Measurements from ENCODE around the gene CEL.

The CEL gene

GRCh38 chr9:133107245-133107722 is 45.5 kb downstream of the CEL start:
- peaks cover 19% of the 10 kb centered on the region for H3K36me3 Mint-ChIP-seq (ENCODE audit: low read depth)
- H3K27ac Mint-ChIP-seq, result no peak overlapping the region

GRCh38 chr9:133107961-133108793 is 46.4 kb downstream of the CEL start:
- H3K4me1 Mint-ChIP-seq, result no peaks in the 10 kb centered on the region
- TF ChIP-seq, protein P1, sequence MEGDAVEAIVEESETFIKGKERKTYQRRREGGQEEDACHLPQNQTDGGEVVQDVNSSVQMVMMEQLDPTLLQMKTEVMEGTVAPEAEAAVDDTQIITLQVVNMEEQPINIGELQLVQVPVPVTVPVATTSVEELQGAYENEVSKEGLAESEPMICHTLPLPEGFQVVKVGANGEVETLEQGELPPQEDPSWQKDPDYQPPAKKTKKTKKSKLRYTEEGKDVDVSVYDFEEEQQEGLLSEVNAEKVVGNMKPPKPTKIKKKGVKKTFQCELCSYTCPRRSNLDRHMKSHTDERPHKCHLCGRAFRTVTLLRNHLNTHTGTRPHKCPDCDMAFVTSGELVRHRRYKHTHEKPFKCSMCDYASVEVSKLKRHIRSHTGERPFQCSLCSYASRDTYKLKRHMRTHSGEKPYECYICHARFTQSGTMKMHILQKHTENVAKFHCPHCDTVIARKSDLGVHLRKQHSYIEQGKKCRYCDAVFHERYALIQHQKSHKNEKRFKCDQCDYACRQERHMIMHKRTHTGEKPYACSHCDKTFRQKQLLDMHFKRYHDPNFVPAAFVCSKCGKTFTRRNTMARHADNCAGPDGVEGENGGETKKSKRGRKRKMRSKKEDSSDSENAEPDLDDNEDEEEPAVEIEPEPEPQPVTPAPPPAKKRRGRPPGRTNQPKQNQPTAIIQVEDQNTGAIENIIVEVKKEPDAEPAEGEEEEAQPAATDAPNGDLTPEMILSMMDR (IDR thresholded peaks at IDR 0.05; ENCODE audit: unreplicated experiment in 3 of 3), result no peak
- H3K36me3 Mint-ChIP-seq (ENCODE audit: low read depth), result peaks cover 15% of the 10 kb centered on the region
- H3K27ac Mint-ChIP-seq, result no peak overlapping the region
- H3K4me3 Mint-ChIP-seq, result no peak overlapping the region
- no peaks in the 10 kb centered on the region for H3K27me3 Mint-ChIP-seq (ENCODE audit: low read depth)
- H3K9me3 Mint-ChIP-seq, result no peaks in the 10 kb centered on the region

More at GRCh38 chr9:133107245-133107722, 45.5 kb downstream of the CEL start:
- H3K9me3 Mint-ChIP-seq, result no peaks in the 10 kb centered on the region
- no peak overlapping the region for H3K4me3 Mint-ChIP-seq
- H3K27me3 Mint-ChIP-seq (ENCODE audit: low read depth), result no peaks in the 10 kb centered on the region
- TF ChIP-seq, protein P1 (IDR thresholded peaks at IDR 0.05; ENCODE audit: unreplicated experiment in 3 of 3), result no peak
- no peaks in the 10 kb centered on the region for H3K4me1 Mint-ChIP-seq

DNA sequence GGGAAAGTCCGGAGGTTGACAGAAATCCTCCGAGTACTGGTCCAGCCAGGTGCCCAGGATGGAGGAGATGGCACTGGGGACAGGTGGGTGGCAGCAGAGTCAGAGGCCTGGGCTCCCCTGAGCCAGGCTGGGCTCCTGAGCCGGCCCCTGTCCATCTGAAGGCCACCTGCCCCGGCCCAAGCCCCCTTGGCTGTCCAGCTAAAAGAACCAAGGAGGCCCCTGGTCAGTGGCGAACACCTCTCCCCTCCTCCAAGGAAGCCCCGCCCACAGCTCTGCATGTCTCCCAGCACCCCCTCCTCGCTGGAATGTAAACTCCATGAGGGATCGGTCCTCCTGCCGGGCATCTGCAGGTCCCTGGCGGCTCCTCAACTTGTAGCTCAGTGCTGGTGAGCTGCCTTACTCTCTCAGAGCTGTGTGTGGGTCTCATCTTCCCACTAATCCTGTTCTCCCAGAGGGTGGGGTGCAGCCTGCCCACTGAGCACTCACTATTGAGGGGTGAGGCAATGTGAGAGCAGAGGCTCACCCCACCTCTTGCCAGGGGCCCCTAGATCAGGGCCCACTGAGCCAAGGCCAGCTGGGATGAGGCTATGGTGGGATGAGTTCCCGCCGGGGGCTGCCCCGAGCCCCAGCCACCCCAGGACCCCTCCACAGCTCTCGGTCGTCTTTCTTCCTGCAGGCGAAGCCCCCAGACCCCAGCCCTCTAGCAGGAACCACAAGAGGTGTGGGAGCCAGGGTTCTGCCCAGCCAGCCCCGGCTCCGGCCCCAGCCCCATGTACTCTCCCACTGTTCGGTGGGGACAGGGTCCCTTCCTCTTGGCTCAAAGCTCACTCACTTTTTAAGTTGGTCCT is 47.2 kb downstream of the CEL start:
- peaks cover 8% of the 10 kb centered on the region for H3K4me1 Mint-ChIP-seq
- no peaks in the 10 kb centered on the region for H3K9me3 Mint-ChIP-seq
- no peak overlapping the region for H3K27ac Mint-ChIP-seq
- peaks cover 14% of the 10 kb centered on the region for H3K36me3 Mint-ChIP-seq (ENCODE audit: low read depth)
- no peaks in the 10 kb centered on the region for H3K27me3 Mint-ChIP-seq (ENCODE audit: low read depth)
- no peak overlapping the region for H3K4me3 Mint-ChIP-seq
- TF ChIP-seq, protein P1 (IDR thresholded peaks at IDR 0.05; ENCODE audit: unreplicated experiment in 3 of 3), result no peak

- H3K4me1 Mint-ChIP-seq, result peaks cover 19% of the 10 kb centered on the region
- TF ChIP-seq, protein P1 (IDR thresholded peaks at IDR 0.05; ENCODE audit: unreplicated experiment in 3 of 3), result no peak
Observed at GRCh38 chr9:133109931-133110650, 48.3 kb downstream of the CEL start.

GRCh38 chr9:133111808-133112662 is 50.3 kb downstream of the CEL start:
- Mint-ChIP-seq H3K27me3 (ENCODE audit: low read depth) (no peaks in the 10 kb centered on the region), H3K36me3 (ENCODE audit: low read depth) (peaks cover 9% of the 10 kb centered on the region), H3K4me3 (no peak overlapping the region), H3K9me3 (no peaks in the 10 kb centered on the region), H3K27ac (no peak overlapping the region), H3K4me1 (peaks cover 24% of the 10 kb centered on the region)
- TF ChIP-seq, protein P1 (IDR thresholded peaks at IDR 0.05; ENCODE audit: unreplicated experiment in 3 of 3), result no peak

More at GRCh38 chr9:133109931-133110650, 48.3 kb downstream of the CEL start:
- H3K27ac Mint-ChIP-seq, result no peak overlapping the region
- H3K36me3 Mint-ChIP-seq (ENCODE audit: low read depth), result peaks cover 14% of the 10 kb centered on the region
- no peaks in the 10 kb centered on the region for H3K27me3 Mint-ChIP-seq (ENCODE audit: low read depth)
- H3K4me3 Mint-ChIP-seq, result no peak overlapping the region
- no peaks in the 10 kb centered on the region for H3K9me3 Mint-ChIP-seq
